DND-41 (cell line): ENCODE results near the gene PCDHA6.
"Not testable (repeated sequence)": the region's sequence is repeated elsewhere in the genome, so short reads cannot be mapped to it uniquely, and the experiment has no call there.

Experiments
- ATAC-seq: fragments of 200-7000 bp; cut with Tn5 transposase; 3 replicates; pipeline ENCODE4 v1.9.1; 2021; ENCODE audit warnings: low read depth; ENCODE audit not compliant: insufficient read depth
- DNase-seq: peaks from one replicate; pipeline ENCODE4 v3.0.0-alpha.2; 2020
- H2AFZ ChIP-seq: 2 replicates; pipeline ENCODE4 v1.6.0; 2012; ENCODE audit warnings: low read depth, low read length
- H3K27ac ChIP-seq: 2 replicates; pipeline ENCODE4 v1.5.1; 2012; ENCODE audit warnings: low read length, inconsistent platforms
- H3K27me3 ChIP-seq: fragments of 200-600 bp; sonication (generic); 2 replicates; pipeline ENCODE4 v1.6.0; 2012; ENCODE audit warnings: low read length, mild to moderate bottlenecking, inconsistent platforms; ENCODE audit not compliant: insufficient read depth, poor library complexity
- H3K36me3 ChIP-seq: 2 replicates; pipeline ENCODE4 v1.5.1; 2012; ENCODE audit warnings: low read length, inconsistent platforms; ENCODE audit not compliant: insufficient read depth
- H3K4me1 ChIP-seq: 2 replicates; pipeline ENCODE4 v1.5.1; 2012; ENCODE audit warnings: mild to moderate bottlenecking, low read length; ENCODE audit not compliant: insufficient read depth
- H3K4me2 ChIP-seq: 2 replicates; pipeline ENCODE4 v1.6.0; 2012; ENCODE audit warnings: mild to moderate bottlenecking, moderate library complexity, low read length, inconsistent platforms; ENCODE audit not compliant: insufficient read depth
- H3K4me3 ChIP-seq, 2 experiments: fragments of 200-600 bp in 1 of 2; shearing (Covaris generic) in 1 of 2; 2 replicates each; pipeline ENCODE4 v1.5.1; 2012 to 2016; ENCODE audit warnings: inconsistent platforms in 2 of 2, low read length in 2 of 2, mild to moderate bottlenecking in 2 of 2, low read depth in 1 of 2, moderate library complexity in 1 of 2
- H3K79me2 ChIP-seq: 2 replicates; pipeline ENCODE4 v1.6.0; 2012; ENCODE audit warnings: low read length, inconsistent platforms; ENCODE audit not compliant: insufficient read depth
- H3K9ac ChIP-seq: 2 replicates; pipeline ENCODE4 v1.6.0; 2012; ENCODE audit warnings: low read depth, mild to moderate bottlenecking, inconsistent platforms, low read length, moderate library complexity
- H3K9me3 ChIP-seq: 2 replicates; pipeline ENCODE4 v1.5.1; 2012; ENCODE audit warnings: low read length, moderate library complexity, mild to moderate bottlenecking, inconsistent platforms; ENCODE audit not compliant: insufficient read depth, severe bottlenecking
- H4K20me1 ChIP-seq: 2 replicates; pipeline ENCODE4 v1.6.0; 2012; ENCODE audit warnings: low read length; ENCODE audit not compliant: insufficient read depth
- CTCF ChIP-seq: IDR thresholded peaks from 2 replicates; pipeline ENCODE4 v1.5.1; 2012; ENCODE audit warnings: borderline replicate concordance, low read length, moderate library complexity, mild to moderate bottlenecking; ENCODE audit not compliant: poor library complexity, severe bottlenecking; ENCODE audit errors: extremely low read depth
- EZH2 ChIP-seq: IDR thresholded peaks from 3 replicates; pipeline ENCODE4 v1.6.1; 2012; ENCODE audit warnings: borderline replicate concordance, low read depth, mild to moderate bottlenecking, moderate library complexity, low read length, inconsistent platforms; ENCODE audit not compliant: severe bottlenecking

Gene PCDHA6

GRCh38 chr5:140802781-140803271 is 24.9 kb upstream of the PCDHA6 start:
- H3K9me3 ChIP-seq = no peaks in the 10 kb centered on the region
- no peaks in the 10 kb centered on the region for H3K4me1 ChIP-seq
- no peak overlapping the region for H3K27ac ChIP-seq
- H3K79me2 ChIP-seq = no peaks in the 10 kb centered on the region
- H3K9ac ChIP-seq = no peak overlapping the region
- no peak for DNase-seq
- H2AFZ ChIP-seq = no peak overlapping the region
- H4K20me1 ChIP-seq = no peaks in the 10 kb centered on the region
- H3K4me3 ChIP-seq = no peak overlapping the region
- no peak for ATAC-seq
- TF ChIP-seq EZH2 = no peak
- no peak for TF ChIP-seq CTCF
- no peak overlapping the region for H3K4me2 ChIP-seq
- no peaks in the 10 kb centered on the region for H3K36me3 ChIP-seq
- H3K27me3 ChIP-seq = no peaks in the 10 kb centered on the region

GRCh38 chr5:140806834-140807775 is 20.7 kb upstream of the PCDHA6 start, which contains the start of gene PCDHA4:
TSS of gene PCDHA4 (plus strand) at chr5:140807068.
- Histone ChIP-seq H4K20me1 (no peaks in the 10 kb centered on the region), H3K36me3 (no peaks in the 10 kb centered on the region), H3K9ac (no peak within 1 kb of the TSS), H3K4me3 (no peak within 1 kb of the TSS), H3K4me2 (no peak within 1 kb of the TSS), H3K9me3 (no peaks in the 10 kb centered on the region), H3K27me3 (no peaks in the 10 kb centered on the region), H3K79me2 (no peaks in the 10 kb centered on the region), H3K4me1 (no peaks in the 10 kb centered on the region), H3K27ac (no peak within 1 kb of the TSS), H2AFZ (no peak within 1 kb of the TSS)
- DNase-seq = no peak
- TF ChIP-seq EZH2 (no peak), CTCF (peak; percentile 57)
- no peak for ATAC-seq

- not testable (repeated sequence) for H3K4me1 ChIP-seq, H4K20me1 ChIP-seq, H3K27ac ChIP-seq, H3K79me2 ChIP-seq, H2AFZ ChIP-seq, DNase-seq, ATAC-seq, H3K4me2 ChIP-seq, H3K9me3 ChIP-seq, H3K4me3 ChIP-seq, H3K9ac ChIP-seq, H3K36me3 ChIP-seq, H3K27me3 ChIP-seq
Measured at GRCh38 chr5:140808241-140808888, 19.4 kb upstream of the PCDHA6 start.

- no peak for DNase-seq
- no peaks in the 10 kb centered on the region for H3K79me2 ChIP-seq
- no peak overlapping the region for H3K27ac ChIP-seq
Measured at GRCh38 chr5:140808889-140809291, 18.9 kb upstream of the PCDHA6 start.

More at GRCh38 chr5:140808889-140809291, 18.9 kb upstream of the PCDHA6 start:
- Histone ChIP-seq H3K27me3 (no peaks in the 10 kb centered on the region), H3K9ac (no peak overlapping the region), H3K4me2 (no peak overlapping the region), H4K20me1 (no peaks in the 10 kb centered on the region), H3K4me1 (no peaks in the 10 kb centered on the region), H3K9me3 (no peaks in the 10 kb centered on the region), H3K4me3 (no peak overlapping the region), H2AFZ (no peak overlapping the region), H3K36me3 (no peaks in the 10 kb centered on the region)
- TF ChIP-seq EZH2 (no peak), CTCF (no peak)
- no peak for ATAC-seq
